ENCODE results near the gene CASP10.

The CASP10 gene

DNA sequence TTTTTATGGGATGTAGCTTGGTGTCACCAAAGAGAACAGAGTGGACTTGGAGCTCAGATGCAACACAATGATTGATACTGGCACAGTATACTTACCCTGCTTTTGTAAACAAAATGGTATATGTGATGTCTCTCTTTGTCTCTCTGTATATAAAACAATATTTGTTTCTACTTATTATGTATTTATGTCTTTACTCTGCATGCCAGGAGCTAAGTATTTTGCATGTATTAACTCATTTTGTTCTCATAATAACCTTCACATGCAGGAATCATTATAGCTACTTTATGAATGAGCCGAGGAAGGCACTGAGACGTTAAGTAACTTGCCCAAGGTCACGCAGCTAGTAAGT, 49.5 kb downstream of the CASP10 start:
- no peak for DNase-seq

DNA sequence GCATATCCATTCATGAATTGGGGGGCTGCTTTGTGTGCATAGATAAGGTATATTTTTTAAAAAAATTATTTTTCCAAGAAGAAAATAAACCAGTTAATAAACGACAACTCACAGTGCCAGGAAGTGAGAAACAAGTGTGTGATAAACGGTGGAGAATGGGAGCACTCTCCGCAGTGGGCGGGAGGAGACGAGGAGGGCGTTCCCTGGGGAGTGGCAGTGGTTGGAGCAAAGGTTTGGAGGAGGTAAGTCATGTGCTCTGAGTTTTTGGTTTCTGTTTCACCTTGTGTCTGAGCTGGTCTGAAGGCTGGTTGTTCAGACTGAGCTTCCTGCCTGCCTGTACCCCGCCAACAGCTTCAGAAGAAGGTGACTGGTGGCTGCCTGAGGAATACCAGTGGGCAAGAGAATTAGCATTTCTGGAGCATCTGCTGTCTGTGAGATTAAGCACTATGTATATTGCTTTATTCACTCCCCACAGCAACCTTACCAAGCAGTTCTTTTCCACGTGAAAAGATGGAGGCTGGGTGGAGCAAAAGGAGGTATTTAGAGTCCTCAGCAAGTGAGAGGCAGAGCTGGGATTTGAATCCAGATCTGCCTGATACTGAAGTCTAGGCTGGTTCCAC, 50.4 kb downstream of the CASP10 start:
- DNase-seq, result no peak

DNA sequence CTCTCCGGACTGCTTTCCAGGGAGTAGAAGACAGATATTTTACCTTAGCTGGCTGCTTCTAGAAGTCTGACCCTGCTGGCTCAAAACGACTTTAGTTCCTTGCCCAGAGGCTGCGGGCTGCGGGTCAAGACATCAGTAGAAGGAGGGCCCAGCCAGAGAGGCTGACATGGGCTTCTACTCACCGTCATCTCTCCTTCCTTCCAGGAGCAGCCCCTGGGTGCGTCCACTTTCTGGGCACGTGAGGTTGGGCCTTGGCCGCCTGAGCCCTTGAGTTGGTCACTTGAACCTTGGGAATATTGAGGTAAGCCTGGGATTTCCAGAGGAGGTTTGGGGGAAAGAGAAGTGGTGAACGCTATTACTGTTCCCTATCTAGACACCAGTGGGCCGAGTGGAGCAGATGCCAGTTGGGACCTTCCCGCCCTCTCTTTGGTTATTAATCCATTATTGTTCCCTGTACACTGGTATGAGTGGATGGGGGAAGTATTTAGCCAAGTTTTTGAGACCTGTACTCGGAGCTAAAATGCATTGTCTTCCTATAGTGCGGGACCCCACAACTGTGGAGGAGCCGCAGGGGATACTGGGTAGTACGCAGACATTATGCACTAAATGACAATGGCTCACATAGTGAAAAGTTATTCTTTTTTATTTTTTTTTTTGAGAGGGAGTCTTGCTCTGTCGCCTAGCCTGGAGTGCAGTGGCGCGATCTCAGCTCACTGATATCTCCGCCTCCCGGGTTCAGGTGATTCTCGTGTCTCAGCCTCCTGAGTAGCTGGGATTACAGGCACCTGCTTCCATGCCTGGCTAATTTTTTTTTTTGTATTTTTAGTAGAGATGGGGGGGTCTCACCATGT, 51.1 kb downstream of the CASP10 start:
- no peak for DNase-seq

DNA sequence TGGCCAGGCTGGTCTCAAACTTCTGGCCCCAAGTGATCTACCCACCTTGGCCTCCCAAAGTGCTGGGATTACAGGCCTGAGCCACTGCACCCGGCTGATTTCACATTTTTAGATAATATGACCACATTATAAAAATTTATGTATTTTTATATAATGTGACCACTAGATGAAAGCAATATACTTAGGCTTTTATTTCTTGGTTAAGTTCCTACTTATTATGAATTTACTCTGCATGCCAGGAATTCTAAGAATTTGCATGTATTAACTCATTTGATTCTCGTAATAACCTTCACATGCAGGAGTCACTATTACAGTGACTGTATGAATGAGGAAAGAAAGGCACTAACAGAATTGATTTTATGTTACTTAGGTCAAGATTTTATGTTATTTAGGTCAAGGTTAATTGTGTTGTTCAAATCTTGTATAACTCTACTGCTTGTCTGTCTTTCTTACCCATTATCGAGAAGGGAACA, 51.8 kb downstream of the CASP10 start:
- DNase-seq, result no peak

DNA sequence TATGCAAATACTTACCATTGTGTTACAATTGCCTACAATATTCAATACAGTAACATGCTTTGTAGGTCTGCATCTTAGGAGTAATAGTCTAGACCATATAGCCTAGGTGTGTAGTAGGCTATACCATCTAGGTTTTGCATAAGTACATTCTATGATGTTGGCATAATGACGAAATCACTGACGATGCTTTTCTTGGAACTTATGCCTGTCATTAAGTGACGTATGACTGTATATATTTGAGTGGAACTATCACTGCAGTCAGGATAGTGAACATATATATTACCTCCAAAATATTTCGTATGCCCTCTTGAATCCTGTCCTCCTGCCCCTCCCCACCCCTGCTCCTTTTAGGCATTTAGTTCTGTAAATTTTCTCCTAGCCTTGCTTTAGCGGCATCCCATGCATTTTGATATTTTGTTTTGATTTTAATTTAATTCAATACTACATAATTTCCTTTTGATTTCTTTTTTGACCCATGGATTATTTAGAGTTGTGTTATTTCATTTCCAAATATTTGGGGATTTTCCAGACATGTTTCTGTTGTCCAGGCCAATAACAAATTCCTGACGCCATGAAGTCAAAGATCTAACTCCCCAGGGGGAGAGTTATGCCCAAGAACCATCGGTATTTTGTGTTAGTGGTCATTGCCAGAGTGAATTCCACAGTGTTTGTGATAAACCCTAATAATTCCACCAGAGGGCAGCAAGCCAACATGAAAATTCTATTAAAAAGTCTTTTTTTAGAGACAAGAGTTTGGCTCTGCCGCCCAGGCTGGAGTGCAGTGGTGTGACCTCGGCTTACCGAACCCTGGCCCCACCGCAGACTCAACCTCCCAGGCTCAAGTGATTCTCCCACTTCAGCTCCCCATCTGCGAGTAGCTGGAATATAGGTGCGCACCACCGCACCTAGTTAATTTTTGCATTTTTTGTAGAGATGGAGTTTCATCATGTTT, 53.2 kb downstream of the CASP10 start:
- peak in 9 of 56 donors; percentile 6 to 59 (median 16) for DNase-seq

DNA sequence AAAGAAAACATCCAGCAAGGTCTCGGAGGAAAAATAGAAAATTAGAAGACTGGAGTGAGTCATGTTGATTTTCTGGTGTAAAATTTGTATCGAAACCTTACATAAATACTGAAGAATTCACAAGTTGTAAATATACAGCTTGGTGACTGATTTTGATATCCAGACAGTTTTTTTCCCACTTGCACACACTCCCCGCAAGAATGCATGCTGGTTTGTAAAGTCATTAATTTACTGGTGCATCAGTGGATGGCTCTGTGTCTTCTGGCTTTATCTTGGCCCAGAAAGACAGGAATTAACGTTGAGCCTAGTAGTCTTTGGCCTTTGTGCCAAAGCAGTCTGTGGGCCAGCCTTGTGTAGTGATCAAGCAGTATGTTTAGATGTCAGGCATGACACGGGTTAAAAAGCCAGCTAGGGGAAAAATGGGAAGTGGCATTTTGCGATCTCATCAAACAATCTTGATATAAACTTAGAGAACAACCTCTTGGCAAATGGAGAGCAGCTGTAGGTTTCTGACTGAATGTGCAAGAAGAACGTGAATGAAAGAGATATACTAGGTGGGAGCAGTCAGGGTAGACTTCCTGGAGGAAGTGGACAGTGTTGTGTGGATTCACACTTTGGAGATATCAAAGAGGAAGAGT, 54.7 kb downstream of the CASP10 start:
- no peak for DNase-seq

DNA sequence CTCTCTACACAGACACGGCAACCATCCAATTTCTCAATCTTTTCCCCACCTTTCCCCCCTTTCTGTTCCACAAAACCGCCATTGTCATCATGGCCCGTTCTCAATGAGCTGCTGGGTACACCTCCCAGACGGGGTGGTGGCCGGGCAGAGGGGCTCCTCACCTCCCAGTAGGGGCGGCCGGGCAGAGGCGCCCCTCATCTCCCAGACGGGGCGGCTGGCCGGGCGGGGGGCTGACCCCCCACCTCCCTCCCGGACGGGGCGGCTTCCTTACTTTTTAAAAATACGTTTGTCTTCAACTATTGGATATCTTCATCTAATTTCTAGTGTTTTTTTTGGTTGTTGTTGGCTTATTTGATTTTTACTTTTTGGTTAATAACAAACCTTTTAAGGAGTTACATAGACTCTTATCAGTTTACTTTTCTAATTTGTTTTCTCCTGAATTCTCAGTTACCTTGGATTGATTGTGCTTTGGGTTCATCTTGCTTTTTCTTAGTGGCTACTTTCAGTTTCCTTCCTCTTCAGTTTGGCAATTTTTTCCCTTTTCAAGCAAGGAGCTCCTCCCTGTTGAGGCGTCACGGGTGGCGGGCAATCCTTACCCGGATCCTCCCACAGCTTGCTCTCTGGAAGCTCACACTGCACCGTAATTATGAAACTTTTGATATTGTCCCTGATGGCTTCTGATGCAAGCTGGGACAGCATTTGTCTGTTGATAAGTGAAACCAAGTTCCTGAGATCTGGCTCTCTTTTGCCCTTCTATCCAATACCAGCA, 56.4 kb downstream of the CASP10 start:
- DNase-seq, result peak in 1 of 56 donors; percentile 8

DNA sequence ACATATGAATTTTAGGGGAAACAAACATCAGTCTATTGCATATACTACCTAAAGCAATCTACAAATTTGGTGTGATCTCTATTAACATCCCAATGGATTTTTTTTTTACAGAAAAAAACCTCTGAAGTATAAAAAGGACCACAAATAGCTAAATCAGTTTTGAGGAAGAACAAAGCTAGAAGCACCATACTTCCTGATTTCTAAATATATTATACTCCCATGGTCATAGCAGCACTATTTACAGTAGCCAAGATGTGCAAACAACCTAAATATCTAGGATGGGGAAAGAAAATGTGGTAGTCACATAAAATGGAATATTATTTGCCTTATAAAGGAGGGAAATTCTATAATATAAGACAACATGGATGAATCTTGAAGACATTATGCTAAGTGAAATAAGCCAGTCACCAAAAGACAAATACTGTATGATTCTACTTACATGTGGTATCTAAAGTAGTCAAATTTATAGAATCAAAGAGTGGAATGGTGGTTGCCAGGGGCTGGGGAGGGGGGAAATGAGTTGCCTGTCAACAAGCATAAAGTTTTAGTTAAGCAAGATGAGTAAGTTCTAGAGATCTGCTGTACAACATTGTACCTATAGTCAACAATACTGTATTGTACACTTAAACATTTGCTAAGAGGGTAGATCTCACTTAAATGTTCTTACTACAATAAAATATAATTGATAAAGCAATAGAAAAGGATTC, 59.8 kb downstream of the CASP10 start:
- no peak for DNase-seq

DNA sequence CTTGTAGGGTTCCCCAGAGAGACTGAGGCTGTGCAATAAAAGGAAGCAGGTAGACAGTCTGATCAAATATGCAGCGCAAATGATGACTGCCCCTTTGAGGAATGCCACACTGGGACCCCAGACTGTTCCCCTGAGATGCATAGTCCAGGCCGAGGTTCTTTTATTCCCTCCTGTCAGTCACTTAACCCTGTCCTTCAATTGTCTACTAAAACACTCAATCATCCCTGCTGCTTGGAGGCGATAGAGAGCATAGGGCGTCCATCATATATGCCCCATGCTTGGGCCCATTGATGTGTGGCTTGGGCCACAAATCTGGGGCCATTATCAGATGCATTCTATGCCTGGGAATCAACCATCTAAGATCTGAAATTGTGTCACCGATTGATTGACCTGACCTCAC, 61.9 kb downstream of the CASP10 start:
- DNase-seq, result no peak

DNA sequence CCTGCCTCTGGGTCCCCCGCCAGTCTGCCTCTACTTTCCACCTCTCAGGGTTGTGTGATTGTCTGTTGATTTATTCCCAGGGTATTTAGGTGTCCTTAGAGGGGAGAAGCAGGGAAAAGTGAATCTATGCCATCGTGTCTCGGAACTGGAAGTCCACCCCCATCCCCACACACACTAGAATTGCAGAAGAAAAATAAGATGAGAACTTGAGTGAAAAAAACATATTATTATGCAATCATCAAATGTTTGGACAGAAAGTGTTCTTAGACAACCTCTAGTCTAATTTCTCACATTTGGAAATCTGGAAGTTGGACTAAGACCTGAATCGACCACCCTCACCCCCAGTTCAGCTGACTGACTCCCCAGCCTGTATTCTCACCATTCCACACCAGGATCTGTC, 63.3 kb downstream of the CASP10 start:
- DNase-seq, result no peak

DNA sequence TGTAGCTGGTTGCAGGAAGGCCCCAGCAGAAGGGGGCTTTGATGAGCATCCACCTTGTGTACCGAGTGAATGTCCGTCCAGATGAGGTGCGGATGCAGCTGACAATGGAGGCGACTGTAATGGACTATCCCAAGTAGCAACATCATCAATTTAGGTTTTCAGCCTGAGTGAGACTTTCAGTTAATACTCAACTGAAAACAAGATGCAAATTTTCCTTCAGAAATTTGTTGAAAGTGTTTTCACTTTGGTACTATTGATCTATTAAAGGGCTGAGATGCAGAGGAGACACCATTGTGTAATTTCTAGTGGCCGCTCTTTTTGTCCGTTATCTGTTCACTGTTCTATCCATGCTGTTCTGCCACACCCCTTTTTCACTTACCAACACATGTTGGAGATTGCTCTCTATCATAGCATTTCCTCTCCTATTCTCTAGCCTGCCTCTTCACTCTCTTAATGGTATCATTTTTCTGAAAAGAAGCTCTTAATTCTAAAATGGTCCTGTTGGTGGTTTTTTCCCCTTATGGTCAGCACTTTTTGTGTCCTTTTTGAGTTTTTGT, 65.4 kb downstream of the CASP10 start:
- no peak for DNase-seq

DNA sequence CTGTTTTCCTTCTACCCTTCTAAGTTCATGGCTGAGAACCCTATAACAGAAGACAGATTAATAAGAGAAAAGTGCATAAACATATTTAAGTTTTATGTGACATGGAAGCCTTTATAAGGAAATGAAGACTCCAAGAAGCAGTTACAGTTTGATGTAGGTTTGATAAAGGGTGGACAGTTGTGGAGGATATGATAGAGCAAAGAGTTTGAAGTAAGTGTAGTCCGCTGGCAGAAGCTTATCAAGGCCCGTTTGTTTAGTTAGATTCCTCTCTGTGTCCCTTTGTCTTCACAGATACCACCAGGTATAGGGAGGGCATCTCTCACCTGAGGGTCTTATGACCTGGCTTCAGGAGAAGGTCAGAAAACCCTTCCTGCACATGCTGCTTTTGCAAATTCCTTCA, 66.9 kb downstream of the CASP10 start:
- DNase-seq, result no peak

DNA sequence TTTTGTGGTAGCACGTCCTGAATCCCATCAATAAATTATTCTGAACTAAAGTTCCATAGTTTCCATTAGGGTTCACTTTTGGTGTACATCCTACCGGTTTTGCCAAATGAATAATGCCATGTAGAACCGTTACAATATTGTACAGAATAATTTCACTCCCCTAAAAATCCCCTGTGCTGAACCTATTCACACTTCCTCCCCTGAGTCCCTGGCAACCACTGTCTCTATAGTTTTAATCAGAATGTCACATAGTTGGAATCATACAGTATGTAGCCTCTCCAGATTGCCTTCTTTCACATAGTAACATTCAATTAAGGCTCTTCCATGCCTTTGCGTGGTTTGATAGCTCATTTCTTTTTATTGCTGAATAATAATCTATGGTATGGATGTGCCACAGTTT, 67.8 kb downstream of the CASP10 start:
- no peak for DNase-seq

DNA sequence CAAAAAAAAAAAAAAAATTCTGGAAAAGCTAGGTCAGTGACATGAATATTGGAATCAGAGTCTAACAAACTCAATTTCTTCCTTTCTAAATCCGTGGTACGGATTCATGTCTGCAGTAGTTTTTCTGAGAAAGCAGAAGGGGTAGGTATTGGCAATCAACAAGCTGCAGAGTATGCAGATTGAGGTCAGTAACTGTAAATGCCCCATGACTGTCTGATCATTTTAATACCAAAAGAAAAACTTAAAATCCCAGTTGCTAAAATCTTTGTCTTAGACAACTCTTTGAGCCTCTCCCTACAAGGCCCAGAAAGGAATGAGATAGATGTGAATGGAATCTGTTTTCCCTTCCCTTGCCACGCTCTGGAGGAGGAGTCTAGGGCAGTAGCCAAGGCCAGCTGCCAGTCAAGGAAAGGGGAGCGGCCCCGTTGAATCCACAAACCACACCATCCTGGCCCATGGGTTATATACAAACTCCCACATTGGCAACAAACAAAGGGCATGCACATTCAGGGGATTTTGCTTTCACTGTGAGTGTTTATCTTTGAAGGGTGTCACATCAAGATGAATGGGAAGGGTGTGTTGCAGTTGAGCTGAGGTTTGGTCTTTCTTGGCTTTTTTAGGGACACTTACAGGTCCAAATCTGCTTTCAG, 71.3 kb downstream of the CASP10 start:
- no peak for DNase-seq

DNA sequence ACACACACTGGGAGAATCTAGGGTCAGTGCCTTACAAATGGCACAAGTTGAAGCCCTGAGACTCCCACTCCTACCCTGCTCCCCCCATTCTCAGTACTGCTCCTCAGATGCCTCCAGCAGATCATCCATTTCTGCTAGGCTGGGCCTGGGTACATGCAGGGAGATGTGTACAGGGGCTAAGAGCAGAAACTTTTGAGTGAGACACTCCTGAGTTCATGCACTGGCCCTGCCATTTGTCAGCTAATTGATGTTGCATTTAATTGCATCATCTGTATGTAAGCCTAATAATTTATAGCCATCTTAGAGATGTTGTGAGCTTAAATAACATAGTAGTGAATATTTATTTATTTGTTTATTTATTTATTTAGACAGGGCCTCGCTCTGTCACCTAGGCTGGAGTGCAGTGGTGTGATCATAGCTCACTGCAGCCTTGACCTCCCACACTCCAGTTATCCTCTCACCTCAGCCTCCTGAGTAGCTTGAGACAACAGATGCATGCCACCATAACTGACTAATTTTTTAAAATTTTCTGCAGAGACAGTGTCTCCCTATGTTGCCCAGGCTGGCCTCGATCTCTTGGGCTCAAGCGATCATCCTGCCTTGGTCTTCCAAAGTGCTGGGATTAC, 72.6 kb downstream of the CASP10 start:
- no peak for DNase-seq

DNA sequence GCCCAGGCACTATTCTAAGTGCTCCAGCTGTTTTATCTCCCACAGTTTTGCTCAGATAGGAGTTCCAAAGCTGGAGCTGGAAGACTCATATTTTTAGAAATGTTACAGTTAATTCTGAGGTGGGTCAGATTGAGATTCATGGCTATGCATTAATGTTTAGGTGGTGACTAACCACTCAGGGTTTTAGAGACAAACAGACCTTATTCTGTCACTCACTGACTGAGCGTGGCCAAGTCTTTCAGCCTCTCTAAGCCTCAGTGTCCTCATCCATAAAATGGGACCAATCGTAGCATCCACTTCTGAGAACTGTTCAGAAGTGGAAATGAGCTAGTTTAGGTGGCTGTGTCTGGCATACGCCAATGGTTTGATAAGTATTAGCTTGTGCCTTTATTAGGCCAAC, 73.1 kb downstream of the CASP10 start:
- no peak for DNase-seq

DNA sequence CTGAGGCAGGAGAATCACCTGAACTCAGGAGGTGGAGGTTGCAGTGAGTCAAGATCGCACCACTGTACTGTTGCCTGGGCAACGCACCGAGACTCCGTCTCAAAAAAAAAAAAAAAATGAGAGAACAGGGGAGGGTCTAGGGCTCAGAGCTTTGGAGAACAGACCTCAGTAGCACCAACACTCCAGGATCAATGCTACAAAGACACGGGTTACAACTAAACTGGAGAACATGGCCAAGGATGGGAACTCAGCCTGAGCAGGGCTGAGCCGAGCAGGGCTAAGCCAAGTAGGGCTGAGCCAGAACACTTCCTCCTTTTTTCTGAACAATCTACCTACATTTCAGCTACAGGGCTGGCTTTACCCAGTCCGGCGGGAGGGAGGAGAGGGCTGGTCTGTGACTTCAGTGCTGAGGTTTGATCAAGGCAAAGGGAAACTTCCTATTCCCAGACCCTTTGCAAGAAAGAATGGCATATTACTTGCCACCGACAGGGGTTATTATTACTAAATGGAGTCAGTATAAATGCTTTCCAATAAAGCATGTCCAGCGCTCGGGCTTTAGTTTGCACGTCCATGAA, 74.5 kb downstream of the CASP10 start:
- peak in 2 of 56 donors; percentile 17 to 22 for DNase-seq
